GM19395 (cell line): Measurements from ENCODE around the gene FYCO1.
A peak's percentile ranks its signal among the peaks of the same experiment; 100 is the strongest.

Experiments used
- ATAC-seq: cut with Tn5 transposase; IDR thresholded peaks from one replicate; pipeline ENCODE4 v1.9.1; 2021; ENCODE audit warnings: mild to moderate bottlenecking, moderate library complexity; ENCODE audit not compliant: unreplicated experiment

The FYCO1 gene

DNA sequence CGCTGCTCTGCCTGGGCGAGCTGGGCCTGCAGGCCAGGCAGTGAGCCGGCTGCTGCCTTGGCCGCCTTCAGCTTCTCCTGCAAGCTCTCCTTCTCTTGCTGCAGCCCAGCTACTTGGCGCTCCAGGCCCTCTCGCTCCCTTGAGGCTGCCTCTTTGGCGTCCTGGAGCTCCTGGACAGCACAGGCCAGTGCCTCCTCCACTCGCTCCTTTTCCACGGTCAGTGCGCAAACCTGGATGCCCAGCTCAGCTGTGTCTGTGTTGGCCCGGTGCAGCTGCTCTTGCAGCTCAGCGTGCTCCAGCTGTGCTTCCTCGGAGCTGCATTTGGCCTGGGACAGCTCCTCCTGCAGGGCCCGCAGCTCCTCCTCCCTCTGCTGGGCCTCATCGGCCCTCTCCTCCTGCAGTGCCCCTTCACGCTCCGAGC is 29.2 kb downstream of the FYCO1 start:
- no peak for ATAC-seq

DNA sequence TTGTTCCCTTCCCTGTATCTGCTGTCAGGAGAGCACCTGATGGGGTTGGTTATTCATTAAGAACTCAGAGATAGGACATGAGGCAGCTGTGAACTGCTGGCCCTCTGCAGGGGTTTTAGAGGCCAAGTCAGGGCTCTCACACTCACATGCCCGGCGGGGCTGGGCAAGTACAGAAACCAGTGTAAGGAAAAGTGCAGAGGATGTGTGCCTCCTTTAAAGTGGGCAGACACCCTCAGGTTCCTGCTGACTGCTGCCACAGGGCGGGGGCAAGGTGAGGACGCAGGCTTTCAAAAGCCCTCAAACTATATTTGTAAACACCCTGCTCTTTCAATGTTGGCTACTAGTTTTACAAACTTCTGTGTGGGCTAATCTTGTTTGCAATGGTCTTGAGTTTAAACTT is 30.0 kb downstream of the FYCO1 start:
- ATAC-seq, result no peak

DNA sequence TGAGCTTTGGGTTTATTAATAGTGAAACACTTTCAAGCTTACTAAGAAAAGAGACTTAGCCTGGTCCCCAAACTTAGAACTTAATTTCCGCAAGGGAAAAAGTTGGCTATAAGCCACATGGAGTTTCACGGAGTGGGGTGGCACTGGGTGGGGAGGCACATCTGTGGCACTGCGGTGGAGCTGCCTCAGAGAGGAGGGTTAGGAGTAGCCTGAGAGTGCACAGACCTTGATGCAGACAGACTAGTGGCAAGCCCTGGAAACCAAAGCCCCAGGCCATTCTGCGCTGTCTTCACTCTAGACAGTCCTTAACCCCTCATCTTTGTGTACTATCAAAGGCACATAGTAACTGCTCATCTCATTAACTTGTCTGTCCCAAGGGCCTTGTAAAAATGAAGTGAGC is 30.4 kb downstream of the FYCO1 start:
- no peak for ATAC-seq

DNA sequence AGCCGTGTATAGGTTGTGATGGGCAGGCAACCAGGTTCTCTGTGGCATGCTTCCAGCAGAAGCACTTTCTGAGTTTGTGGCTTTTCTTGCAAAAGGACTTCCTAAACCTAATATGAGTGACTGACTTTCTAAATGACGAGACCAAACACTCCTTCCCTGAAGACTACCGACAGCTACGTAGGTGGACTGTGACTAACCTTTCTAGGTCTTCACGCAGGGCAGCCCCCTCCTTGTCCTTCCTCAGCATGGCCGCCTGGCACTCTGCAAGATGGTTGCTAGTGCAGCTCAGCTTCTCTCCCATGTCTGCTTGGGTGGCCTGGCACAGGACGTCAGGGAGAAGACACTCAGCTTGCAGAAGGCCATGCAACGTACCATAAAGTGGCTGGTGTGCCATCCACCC is 31.5 kb downstream of the FYCO1 start:
- ATAC-seq, result no peak

DNA sequence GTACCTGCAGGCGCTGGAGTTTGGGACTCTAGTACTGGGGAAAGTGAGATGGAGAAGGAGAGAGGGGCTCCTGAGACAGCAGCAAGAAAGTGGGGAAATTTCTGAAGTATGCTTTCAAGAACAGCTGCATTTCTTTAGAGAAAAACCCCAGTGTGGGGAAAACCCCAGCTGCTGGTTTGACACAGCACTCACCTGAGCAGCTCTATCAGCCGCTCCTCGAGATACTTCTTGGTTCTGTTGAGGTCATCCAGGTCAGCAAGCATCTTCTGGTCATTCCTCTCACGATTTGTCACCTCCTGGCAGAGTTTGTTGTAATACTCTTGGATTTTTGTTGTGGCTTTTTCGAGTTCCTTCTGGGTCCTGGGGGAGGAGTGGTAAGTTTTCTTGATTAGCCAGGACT is 33.6 kb downstream of the FYCO1 start:
- ATAC-seq, result peak; percentile 57

DNA sequence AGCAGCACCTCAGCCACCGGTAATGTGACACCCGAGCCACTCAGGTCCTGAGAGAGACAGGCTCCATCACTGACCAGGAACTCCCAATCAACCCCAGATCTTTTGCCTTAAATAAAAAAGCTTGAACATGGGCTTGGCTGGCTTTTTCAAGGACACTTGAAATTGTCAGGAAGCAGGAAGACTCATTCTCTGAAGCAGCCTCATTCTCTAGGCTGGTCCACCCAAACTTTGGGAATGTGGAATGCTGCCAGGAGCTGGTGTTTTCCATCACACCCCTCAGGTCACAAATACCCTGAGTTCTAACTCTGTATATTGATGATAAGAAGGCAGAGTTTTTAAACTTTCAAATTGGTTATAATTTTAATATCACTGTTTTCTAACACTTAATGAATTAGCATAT is 35.3 kb downstream of the FYCO1 start:
- ATAC-seq, result no peak

DNA sequence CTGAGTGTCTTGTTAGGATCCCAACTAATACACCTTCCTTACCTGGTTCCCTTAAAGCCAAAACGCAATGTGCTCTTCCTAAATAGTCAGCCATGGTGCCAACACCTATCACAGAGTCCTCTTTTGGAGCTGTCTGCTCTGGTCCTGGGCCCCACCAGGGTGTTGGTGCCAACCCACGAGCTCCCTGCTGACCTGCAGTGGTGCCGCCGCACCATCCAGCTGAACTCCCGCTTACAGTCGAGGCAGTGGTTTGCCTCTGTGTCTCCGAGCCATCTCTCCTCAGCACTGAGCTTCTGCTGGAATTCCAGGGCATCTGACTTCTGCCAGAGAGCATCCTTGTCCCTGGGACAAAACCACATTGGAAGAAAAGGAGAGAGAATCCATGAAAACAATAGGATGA is 36.4 kb downstream of the FYCO1 start:
- ATAC-seq, result no peak

DNA sequence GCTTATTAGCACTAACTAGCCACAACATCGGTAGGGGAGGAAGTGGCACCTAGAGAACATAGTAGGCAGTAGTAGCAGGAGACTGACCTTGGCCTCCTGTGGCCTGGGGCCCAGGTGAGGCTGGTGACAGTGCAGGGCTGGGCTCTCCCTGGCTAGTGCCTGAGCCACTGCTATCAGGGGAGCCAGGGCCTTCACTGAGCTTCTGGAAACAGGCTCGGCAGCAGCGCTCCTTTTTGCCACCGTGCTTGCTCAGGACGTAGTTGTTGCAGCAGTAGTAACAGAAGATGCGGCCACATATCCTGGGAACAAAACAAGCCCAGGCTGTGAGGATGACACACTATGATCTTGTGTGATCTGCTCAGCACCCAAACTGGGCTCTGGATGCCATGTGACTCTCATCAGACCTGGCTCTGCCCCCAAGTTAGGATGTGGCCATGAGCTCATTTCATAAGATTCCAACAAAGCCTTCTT is 37.3 kb downstream of the FYCO1 start:
- ATAC-seq, result no peak

DNA sequence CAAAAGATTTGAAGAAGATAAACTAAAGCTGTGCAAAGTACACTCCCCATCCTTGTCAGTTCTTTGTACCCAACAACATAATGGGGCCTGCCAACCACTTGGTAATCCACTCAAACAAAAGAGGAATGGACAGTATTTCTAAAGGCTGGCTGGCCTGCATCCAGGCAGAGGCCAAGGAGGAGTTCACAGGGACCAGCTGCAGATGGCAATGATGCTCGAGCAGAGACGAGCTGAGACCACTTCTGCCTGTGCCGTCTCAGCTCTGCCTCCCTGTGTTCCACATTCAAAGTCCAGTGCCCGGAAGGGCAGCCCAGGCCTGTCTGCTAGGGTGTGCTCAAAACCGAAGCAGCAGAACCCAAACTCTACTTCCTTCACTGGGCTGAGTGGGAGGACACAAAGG is 38.0 kb downstream of the FYCO1 start:
- no peak for ATAC-seq

DNA sequence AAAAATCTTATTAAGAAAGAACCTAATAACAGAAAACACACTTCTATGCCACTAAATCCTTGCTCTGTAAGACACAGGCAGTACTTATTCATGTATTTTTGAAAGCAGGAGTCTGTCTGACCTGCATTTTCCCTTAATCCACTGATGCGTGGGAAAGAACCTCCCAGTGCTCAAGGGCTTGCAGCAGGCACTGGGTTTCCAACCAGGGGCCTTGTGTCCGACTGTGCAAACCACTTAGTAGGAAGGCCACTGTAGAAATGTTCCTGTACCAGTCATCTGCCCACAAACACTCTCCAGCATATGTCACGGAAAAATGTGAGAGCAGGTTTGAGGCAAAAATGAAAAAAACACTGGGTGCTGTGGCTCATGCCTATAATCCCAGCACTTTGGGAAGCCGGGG is 39.9 kb downstream of the FYCO1 start:
- ATAC-seq, result no peak

DNA sequence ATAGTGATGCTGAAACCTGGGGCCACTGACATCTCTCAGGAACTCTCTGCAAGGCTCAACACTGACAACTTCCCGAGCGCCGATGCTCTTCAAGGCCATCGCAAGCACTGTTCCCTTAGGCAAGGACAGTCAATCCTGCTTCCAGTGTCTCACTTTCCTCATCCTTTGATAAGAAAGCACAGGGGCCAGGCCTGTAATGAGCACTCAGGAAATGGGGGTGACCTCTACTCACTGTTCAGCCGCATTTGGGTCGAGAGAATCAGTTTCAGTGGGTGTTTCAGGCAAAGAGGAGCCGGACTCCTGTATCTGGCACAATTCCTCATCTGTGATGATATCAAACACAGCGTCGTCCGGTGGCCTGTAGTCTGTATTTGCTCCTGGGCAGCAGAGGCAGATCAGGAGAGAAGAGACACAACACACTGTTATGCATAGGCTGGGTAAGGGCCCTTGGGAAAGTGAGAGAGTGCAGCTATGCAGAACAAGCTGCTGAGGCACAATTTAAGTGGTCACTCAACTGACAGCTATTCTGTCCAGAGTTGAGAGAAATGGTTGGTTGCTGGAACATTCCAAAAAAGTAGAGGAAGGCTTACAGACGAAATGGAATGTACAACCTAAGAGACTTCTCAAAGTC is 40.5 kb downstream of the FYCO1 start:
- ATAC-seq, result no peak

DNA sequence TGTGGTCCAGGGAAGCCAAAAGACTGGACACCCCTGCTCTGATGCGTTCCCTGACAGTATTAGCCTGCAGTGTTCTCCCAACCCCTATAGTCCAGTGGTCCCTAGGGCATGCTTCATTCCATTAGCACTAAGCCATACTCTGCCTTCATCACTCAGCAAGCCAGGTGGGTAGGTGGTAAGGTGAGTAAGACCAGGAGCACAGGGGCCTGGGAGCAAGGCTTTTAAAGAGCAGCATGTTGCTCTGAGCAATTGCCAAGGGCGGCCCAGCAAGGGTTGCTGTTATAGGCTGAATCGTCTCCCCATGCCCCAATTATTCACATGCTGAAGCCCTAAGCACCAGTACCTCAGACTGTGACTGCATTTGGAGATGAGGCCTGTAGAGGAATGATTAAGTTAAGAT is 41.3 kb downstream of the FYCO1 start:
- no peak for ATAC-seq

DNA sequence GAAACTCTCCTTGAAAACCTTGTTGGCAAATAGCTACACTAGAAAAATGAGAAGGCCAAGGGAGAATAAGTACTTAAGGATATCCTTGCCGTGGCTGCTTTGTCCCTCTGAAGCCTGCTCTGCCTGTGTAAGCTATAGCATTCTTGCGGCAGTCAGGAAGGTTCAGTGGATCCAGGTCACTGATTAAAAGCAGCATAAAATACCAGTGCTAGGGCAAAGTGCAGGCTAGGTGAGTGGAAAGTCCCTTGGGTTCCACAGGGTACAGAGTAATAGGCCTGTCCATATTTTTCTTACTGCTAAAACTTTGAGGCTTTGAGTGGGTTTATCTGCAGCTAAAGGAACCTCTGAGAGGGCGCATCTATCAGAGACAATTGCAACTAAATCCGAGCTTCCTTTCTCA is 42.1 kb downstream of the FYCO1 start:
- no peak for ATAC-seq

DNA sequence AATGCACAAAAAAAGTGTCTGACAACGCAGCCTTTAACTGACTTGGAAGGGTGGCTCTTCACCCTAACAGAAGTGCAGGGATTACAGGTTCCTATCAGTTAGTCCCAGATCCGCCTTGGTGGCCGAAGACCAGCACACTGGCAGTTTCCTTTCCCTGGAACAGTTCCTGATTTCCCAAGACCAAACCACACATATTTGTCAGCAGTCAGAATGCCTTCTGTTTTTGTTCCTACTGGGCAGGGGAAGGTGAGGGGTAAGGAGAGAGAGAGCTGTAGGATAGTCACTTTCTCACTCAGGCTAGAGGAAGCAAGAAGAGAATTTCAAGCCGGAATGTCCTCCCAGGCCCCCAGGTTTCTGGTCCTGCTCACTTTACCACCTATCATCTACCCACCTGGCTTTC is 43.2 kb downstream of the FYCO1 start:
- no peak for ATAC-seq

DNA sequence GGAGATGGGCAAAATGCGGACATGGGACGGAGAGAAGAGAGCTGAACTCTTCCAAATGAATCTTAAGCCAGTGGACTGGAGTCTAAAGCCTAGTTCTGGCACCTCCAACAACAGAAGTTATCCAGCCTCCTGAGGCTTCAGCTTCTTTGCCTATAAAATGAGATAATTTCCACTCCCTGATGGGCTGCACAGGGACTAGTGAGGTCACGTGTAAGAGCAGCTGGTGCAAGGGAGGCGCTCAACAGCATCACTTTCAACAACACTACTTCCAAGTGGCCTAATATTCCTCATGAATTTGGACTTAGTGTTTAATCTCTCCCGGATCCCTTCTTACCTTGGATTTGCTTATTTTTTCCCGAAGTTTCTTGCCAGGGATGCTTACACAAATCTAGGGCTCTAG is 43.7 kb downstream of the FYCO1 start:
- no peak for ATAC-seq

DNA sequence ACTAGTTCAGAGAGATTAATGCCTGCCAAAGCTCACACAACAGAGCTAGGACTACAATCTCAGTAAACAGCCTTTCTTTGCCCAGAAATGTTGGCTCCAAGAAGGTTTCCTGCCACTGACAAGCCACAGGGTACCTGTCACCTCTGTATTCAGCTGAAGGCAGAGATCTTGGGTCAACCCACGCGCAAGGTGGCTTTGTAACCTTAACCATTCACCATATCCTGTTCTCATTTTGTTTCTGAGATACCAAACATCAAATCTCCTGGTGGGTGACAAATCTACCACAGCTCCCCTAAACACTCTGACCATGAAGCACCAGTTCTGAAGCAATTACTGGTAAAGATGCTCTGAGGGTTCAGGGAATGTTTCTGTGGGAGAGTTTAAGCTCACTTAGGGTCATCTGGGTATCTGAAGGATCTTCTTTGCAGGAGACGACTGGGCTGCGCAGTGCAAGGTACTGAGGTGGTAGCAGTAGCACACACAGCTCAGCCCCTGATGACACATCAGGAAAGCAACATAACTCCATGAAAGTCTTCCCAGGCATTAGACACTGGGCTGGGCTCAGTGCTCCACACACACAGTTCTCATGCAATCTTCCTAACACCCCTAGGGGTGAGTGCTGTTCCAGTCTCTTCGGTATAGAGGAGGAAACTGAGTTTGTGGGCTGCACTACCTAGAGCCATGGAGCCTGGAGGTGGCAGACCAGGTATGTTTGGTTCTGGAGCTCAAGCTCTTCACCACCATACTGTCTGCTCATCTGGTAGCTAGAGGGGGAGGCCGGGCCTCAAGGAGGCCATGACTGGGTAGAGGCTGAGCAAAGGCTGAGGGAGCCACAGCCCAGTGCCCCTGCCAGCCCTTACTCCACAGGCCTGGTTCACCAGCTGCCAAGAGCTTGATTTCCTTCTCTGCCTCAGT is 44.7 kb downstream of the FYCO1 start:
- ATAC-seq, result no peak

DNA sequence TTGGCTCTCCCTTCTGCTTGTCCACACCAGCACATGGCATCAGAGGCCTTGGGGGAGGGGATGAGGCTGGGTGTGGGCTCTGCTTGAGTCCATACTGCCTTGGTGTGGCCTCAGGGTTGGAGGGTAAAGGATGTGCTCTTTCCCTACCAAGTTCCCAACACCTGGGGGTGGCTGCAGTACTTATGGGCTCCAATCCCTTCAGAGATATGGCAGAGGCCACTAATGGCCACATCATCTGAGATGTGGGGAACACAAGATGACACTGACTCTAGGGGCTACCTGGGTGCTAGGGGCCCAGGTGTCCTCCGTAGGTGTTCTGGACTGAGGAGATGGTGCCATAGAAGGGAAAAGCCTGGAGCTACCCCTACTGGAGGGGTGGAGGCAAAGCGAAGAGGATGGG is 45.5 kb downstream of the FYCO1 start:
- no peak for ATAC-seq

DNA sequence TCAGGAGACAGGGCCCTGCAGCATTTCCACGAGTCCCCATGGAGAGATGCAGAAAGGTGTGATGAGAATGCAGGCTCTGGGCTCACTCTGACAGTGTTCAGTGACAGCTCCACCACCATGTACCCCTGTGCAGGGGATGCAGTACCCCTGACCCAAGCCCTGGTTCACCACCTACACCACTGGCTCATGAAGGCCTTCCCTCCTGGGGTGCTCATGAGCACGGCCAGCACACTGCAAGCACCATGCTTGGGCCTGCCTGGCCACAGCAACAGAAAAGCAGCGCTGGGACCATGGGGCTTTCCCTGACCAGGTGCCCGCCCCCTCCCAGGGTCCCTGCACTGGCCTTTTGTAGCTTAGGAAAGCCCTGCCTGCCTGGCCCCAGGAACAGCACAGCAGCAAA is 46.2 kb downstream of the FYCO1 start:
- no peak for ATAC-seq

DNA sequence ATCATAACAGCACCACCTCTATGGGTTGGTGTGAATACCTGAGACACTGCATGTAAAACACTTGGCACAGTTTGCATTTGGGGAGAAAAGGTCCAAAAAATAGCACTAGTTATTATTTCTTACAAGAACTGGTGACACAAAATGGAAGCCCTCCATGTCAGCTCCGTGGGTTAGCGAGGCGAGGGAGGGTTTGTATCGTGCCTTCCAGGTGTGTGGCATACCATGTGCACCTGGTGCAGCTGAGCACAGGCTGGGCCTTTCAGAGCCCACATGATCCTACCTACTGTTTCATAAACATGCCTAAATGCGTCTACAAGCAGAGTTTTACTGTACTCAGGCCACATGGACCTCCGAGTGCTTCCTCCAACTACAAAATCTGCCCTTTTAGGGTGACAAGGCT is 46.7 kb downstream of the FYCO1 start:
- ATAC-seq, result no peak

DNA sequence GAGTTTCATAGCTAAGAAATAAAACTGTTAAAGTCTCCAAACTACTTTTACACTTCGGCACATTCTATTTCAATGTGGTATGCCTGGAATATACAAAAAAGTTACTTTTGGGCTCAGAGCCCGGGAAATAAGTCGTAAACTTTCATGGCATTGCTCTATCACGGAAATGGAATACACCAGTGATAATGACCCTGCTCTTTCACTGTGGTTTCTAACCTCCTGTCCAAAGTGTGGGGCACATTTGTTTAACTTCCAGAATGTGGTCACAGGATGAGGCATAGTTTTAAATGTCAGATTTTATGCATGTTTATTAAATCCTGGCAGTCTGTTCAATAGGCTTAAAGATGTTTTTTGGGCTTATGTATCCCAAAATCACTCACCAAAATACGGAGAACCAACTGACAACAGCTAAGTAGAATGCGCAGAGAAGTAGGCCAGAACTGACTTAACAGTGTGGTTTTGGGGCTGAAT is 47.3 kb downstream of the FYCO1 start:
- no peak for ATAC-seq

DNA sequence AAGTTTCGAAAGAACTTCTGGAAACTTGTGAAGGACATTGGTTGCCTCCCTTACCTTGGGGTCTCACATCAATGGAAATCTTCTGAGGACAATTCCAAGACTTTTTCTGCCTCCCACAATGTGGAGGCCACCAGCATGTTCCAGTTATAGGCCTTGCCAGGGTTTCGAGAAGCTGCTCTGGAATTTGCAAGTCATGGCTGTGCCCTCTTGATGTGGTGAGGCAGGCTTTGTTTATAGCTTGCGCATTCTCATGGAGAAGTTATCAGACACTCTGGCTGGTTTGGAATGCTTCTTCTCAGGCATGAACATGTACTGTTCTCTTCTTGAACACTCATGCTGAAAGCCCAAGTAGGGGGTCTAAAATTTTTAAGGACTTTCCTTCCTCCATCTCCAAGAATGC is 48.3 kb downstream of the FYCO1 start:
- no peak for ATAC-seq

DNA sequence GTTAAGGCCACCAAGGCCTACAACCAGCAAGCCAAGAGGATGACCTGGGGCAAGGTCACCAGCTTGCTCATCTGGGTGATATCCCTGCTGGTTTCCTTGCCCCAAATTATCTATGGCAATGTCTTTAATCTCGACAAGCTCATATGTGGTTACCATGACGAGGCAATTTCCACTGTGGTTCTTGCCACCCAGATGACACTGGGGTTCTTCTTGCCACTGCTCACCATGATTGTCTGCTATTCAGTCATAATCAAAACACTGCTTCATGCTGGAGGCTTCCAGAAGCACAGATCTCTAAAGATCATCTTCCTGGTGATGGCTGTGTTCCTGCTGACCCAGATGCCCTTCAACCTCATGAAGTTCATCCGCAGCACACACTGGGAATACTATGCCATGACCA is 48.7 kb downstream of the FYCO1 start:
- no peak for ATAC-seq
